NCI-H2171 (cell line): ENCODE results near the gene NELFA.
A peak's percentile ranks its signal among the peaks of the same experiment; 100 is the strongest.
"Not testable (repeated sequence)": the region's sequence is repeated elsewhere in the genome, so short reads cannot be mapped to it uniquely, and the experiment has no call there.

Experiments used
- DNase-seq: peaks from one replicate; lab custom pipeline; 2025; lab: John Stamatoyannopoulos, UW

NELFA gene

DNA sequence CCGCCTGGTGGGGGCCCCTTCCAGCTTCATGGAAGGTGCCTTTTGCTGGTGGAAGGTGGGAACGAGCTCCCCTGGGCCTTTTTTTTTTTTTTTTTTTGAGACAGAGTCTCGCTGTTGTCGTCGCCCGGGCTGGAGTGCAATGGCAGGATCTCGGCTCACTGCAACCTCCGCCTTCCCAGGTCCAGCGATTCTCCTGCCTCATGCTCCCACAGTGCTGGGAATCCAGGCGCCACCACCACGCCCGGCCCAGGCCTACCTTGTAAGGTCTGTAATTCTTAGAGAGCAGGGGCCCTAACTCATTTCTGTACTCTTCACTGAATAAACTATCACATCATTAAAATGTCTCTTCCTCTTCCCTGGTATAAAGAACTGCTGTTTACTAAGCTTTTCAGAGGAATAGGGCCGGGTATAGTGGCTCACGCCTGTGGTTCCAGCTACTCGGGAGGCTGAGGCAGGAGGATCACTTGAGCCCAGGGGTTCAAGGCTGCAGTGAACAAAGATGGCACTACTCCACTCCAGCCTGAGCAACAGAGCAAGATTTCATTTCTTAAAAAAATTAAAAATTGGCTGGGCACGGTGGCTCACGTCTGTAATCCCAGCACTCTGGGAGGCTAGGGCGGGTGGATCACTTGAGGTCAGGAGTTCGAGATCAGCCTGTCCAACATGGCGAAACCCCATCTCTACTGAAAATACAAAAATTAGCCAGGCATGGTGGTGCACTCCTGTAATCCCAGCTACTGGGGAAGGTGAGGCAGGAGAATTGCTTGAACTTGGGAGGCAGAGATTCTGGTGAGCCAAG is 14.9 kb downstream of the NELFA start:
- DNase-seq, result not testable (repeated sequence)

DNA sequence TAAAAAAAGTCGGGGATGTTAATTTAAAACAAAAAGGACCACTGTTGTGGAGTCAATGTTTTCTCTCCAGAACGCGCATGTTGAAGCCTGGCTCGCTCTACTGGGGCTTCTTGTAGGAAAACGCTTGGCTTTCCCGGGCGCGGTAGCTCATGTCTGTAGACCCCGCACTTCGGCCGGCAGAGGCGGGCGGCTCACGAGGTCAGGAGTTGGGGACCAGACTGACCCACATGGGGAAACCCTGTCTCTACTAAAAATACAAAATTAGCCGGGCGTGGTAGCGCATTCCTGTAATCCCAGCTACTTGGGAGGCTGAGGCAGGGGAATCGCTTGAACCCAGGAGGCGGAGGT is 15.6 kb downstream of the NELFA start:
- no peak for DNase-seq

- no peak for DNase-seq
These were observed 16.2 kb downstream of the NELFA start for GRCh38 chr4:1992468-1993168.

- DNase-seq, result no peak
These were observed 17.0 kb downstream of the NELFA start for GRCh38 chr4:1991596-1992434.

DNA sequence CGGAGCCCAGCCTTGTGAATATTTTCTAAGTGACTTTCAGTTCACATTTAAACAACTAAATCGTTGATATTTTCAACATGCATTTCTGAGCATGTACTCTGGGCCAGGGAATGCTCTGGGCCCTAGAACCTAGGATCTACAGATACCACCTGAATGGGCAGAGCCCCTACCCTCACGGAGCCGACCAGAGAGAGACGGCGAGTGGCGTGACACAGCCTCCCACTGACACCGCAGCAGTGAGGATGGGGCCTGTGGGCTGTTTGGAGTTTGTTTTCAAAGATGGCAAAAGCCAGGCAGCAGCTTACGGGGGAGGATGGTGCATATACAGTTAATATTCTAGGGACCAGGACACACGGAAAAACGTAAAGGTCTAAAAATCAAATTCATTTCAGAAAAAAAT is 17.7 kb downstream of the NELFA start:
- DNase-seq, result no peak

DNA sequence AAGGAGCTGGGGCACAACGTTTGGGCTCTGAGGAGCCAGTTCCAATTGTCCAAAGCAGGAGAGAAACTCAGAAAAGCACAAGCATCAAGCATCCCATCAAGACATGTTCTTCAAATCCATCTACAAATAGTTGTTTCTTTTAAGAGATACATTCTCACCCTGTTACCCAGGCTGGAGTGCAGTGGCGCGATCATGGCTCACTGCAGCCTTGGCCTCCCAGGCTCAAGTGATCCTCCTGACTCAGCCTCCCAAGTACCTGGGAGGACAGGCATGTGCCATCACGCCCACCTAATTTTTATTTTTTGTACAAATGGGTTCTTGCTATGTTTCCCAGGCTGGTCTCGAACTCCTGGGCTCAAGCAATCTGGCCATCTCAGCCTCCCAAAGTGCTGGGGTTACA is 18.1 kb downstream of the NELFA start:
- no peak for DNase-seq

DNA sequence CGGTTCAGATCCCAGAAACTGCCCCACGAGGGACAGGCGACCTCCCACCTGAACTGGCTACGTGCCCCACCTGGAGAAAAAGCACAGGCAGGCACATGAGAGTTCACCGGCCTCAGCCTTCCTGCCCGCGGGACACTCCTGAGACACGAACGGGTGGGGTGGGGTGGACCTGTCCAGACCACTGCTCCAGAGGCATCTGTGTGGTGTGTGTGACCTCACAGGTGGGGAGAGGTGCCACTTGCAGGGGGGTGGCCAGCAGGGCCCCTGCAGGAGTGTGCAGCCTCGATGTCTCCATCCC is 18.5 kb downstream of the NELFA start:
- no peak for DNase-seq

- DNase-seq, result no peak
These were observed 19.0 kb downstream of the NELFA start for GRCh38 chr4:1989533-1990347.

GRCh38 chr4:1988327-1988724 is 20.4 kb downstream of the NELFA start:
- DNase-seq, result no peak

GRCh38 chr4:1987721-1988326 is 20.9 kb downstream of the NELFA start:
- DNase-seq, result no peak

- no peak for DNase-seq
These were observed 21.5 kb downstream of the NELFA start for GRCh38 chr4:1987296-1987695.

DNA sequence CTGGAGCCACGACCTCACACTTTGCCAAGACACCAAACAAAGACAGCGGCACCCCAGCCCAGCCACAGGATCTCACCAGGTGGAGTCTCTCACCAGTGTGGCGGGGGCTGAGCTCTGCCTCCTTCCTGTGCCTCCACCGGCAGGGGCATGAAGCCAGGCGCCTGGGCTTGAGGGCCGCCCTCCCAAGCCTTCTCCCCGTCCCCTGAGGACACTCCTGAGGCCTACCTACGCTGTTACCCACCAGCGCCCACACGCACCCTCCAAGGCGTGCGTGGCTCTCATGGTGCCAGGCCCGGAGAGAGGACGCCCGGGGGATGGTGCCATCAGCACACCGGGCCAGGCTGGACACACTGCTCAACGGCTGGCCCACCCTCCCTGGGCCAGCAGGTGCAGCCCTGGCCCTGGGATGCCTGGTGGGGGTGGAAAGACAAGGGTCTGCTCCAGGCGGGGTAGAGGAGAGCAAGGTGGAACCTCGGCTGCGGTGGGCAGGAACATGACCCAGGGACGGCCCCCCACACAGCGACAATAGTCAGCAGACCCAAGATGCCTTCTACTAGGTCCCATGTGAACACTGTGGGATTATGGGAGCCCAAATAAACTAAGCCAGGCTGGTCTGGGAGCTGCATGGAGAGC is 22.1 kb downstream of the NELFA start:
- DNase-seq, result no peak

GRCh38 chr4:1985780-1986577 is 22.8 kb downstream of the NELFA start:
- DNase-seq, result no peak

GRCh38 chr4:1985294-1985693 is 23.5 kb downstream of the NELFA start:
- no peak for DNase-seq

GRCh38 chr4:1984406-1985191 is 24.2 kb downstream of the NELFA start:
- peak; percentile 23 for DNase-seq

GRCh38 chr4:1983846-1984405 is 24.8 kb downstream of the NELFA start:
- no peak for DNase-seq

- DNase-seq, result no peak
These were observed 25.5 kb downstream of the NELFA start for GRCh38 chr4:1983053-1983845.
